Stomach (tissue), 4 donors: Measurements from ENCODE around the gene KLHDC10.

ENCODE experiments used
- CTCF ChIP-seq, 7 experiments: fragments of 450-650 bp in 4 of 7; fragments of 200-600 bp in 3 of 7; sonication (generic) in 3 of 7; IDR thresholded peaks; one replicate each; pipeline ENCODE4 v1.5.1; 2016 to 2019; ENCODE audit warnings: antibody characterized with exemption in 7 of 7, control low read depth in 2 of 7, mild to moderate bottlenecking in 1 of 7
- EP300 ChIP-seq: sonication (generic); formaldehyde crosslinking; IDR thresholded peaks from one replicate; pipeline ENCODE4 v1.6.1; 2017; ENCODE audit warnings: antibody characterized with exemption
- POLR2A ChIP-seq, 4 donors: fragments of 450-650 bp; IDR thresholded peaks; one replicate each; pipeline ENCODE4 v1.6.1; 2016; ENCODE audit warnings: antibody characterized with exemption in 4 of 4, control low read depth in 2 of 4, mild to moderate bottlenecking in 1 of 4, moderate library complexity in 1 of 4
- POLR2AphosphoS5 ChIP-seq, 3 donors: sonication (generic); formaldehyde crosslinking; IDR thresholded peaks; one replicate each; pipeline ENCODE4 v1.6.1; 2016; ENCODE audit warnings: antibody characterized with exemption in 3 of 3

GRCh38 chr7:130032698-130033097, 37.6 kb upstream of the KLHDC10 start:
- no peak for TF ChIP-seq CTCF (IDR thresholded peaks at IDR 0.05)
- TF ChIP-seq POLR2AphosphoS5 (IDR thresholded peaks at IDR 0.05), result no peak
- no peak for TF ChIP-seq EP300
- no peak for TF ChIP-seq POLR2A (IDR thresholded peaks at IDR 0.05)
